ENCODE data around the gene SLC38A6. TPM values are rescaled to one million over a fixed set of nuclear protein-coding genes. Genes with fewer than 3 reads are reported as not detected.

Gene SLC38A6
- total RNA-seq, 2 donors from 2014 or later: 9.9 to 18.2 TPM

GRCh38 chr14:61034416-61035120, 53.5 kb downstream of the SLC38A6 start:
- Mint-ChIP-seq H3K4me1 (no peaks in the 10 kb centered on the region), H3K4me3 (no peak overlapping the region), H3K27ac (no peak overlapping the region), H3K36me3 (ENCODE audit: low read depth) (no peaks in the 10 kb centered on the region), H3K9me3 (no peaks in the 10 kb centered on the region), H3K27me3 (ENCODE audit: insufficient read depth) (no peaks in the 10 kb centered on the region)
- Histone ChIP-seq H3K9ac (ENCODE audit: extremely low read depth, low read length, poor library complexity, severe bottlenecking) (no peak overlapping the region), H3K4me3 (ENCODE audit: low read length) (no peak overlapping the region), H3K4me1 (ENCODE audit: control insufficient read depth, insufficient read depth, low read length) (no peaks in the 10 kb centered on the region), H3K27me3 (ENCODE audit: control insufficient read depth, insufficient read depth, low read length, poor library complexity, severe bottlenecking) (no peaks in the 10 kb centered on the region), H3K36me3 (ENCODE audit: control insufficient read depth, insufficient read depth, low read length) (no peaks in the 10 kb centered on the region), H3K27ac (ENCODE audit: low read depth, low read length) (no peak overlapping the region), H3K9me3 (ENCODE audit: control insufficient read depth, low read length) (no peaks in the 10 kb centered on the region)
- DNase-seq: no peak
- TF ChIP-seq CTCF (conservative IDR thresholded peaks at IDR 0.05): no peak
- WGBS, 2 experiments (ENCODE audit: insufficient coverage in 1 of 2, insufficient read length in 1 of 2): 94% methylated on average over 4 of the region's 4 CpGs

- Histone ChIP-seq H3K27ac (ENCODE audit: low read depth, low read length) (no peak overlapping the region), H3K4me1 (ENCODE audit: control insufficient read depth, insufficient read depth, low read length) (no peaks in the 10 kb centered on the region), H3K4me3 (ENCODE audit: low read length) (no peak overlapping the region), H3K27me3 (ENCODE audit: control insufficient read depth, insufficient read depth, low read length, poor library complexity, severe bottlenecking) (no peaks in the 10 kb centered on the region), H3K9me3 (ENCODE audit: control insufficient read depth, low read length) (no peaks in the 10 kb centered on the region), H3K36me3 (ENCODE audit: control insufficient read depth, insufficient read depth, low read length) (no peaks in the 10 kb centered on the region), H3K9ac (ENCODE audit: extremely low read depth, low read length, poor library complexity, severe bottlenecking) (no peak overlapping the region)
- DNase-seq: no peak
- H3K9me3 Mint-ChIP-seq: no peaks in the 10 kb centered on the region
- H3K27me3 Mint-ChIP-seq (ENCODE audit: insufficient read depth): no peaks in the 10 kb centered on the region
- WGBS, 2 experiments (ENCODE audit: insufficient coverage in 1 of 2, insufficient read length in 1 of 2): 100% methylated on average over 1 of the region's 3 CpGs; no CpG with 5 or more reads in 1 of the 2 experiments
- H3K4me1 Mint-ChIP-seq: peaks cover 8% of the 10 kb centered on the region
- no peak overlapping the region for H3K27ac Mint-ChIP-seq
- no peaks in the 10 kb centered on the region for H3K36me3 Mint-ChIP-seq (ENCODE audit: low read depth)
- no peak for TF ChIP-seq CTCF (conservative IDR thresholded peaks at IDR 0.05)
- H3K4me3 Mint-ChIP-seq: no peak overlapping the region
Observed at GRCh38 chr14:61037215-61037614, 56.2 kb downstream of the SLC38A6 start.

GRCh38 chr14:61041704-61042103, 60.7 kb downstream of the SLC38A6 start:
- no peaks in the 10 kb centered on the region for H3K27me3 ChIP-seq (ENCODE audit: control insufficient read depth, insufficient read depth, low read length, poor library complexity, severe bottlenecking)
- no peak overlapping the region for H3K4me3 ChIP-seq (ENCODE audit: low read length)
- Mint-ChIP-seq H3K4me1 (peaks cover 21% of the 10 kb centered on the region), H3K36me3 (ENCODE audit: low read depth) (no peaks in the 10 kb centered on the region), H3K4me3 (no peak overlapping the region), H3K27ac (no peak overlapping the region), H3K27me3 (ENCODE audit: insufficient read depth) (no peaks in the 10 kb centered on the region), H3K9me3 (no peaks in the 10 kb centered on the region)
- no peaks in the 10 kb centered on the region for H3K36me3 ChIP-seq (ENCODE audit: control insufficient read depth, insufficient read depth, low read length)
- TF ChIP-seq CTCF (conservative IDR thresholded peaks at IDR 0.05): no peak
- WGBS, 2 experiments (ENCODE audit: insufficient coverage in 1 of 2, insufficient read length in 1 of 2): 94% methylated on average over 3 of the region's 3 CpGs; no CpG with 5 or more reads in 1 of the 2 experiments
- H3K9ac ChIP-seq (ENCODE audit: extremely low read depth, low read length, poor library complexity, severe bottlenecking): no peak overlapping the region
- DNase-seq: no peak
- no peak overlapping the region for H3K27ac ChIP-seq (ENCODE audit: low read depth, low read length)
- H3K4me1 ChIP-seq (ENCODE audit: control insufficient read depth, insufficient read depth, low read length): no peaks in the 10 kb centered on the region
- H3K9me3 ChIP-seq (ENCODE audit: control insufficient read depth, low read length): no peaks in the 10 kb centered on the region

Measured in endodermal cell (in vitro differentiated cells).